ENCODE results near the gene XRCC1. TPM values are rescaled to one million over a fixed set of nuclear protein-coding genes. Genes with fewer than 3 reads are reported as not detected.
"Not testable (repeated sequence)": the region's sequence is repeated elsewhere in the genome, so short reads cannot be mapped to it uniquely, and the experiment has no call there.

XRCC1 gene
- total RNA-seq, 2 experiments from 2014 or later = 42.5 to 46.1 TPM

- Mint-ChIP-seq H3K27me3 (no peaks in the 10 kb centered on the region), H3K9me3 (no peaks in the 10 kb centered on the region), H3K4me3 (peak overlapping the region; percentile 97), H3K36me3 (ENCODE audit: low read depth) (peaks cover 36% of the 10 kb centered on the region), H3K27ac (peak overlapping the region; percentile 92), H3K4me1 (peaks cover 41% of the 10 kb centered on the region)
- POLR2A ChIA-PET = interaction anchor here (0.8 to 5.1 kb wide), 14 partner anchors 8 to 158 kb away, joined by 3 to 57 read pairs (median 5); partner anchors contain the start of genes PHLDB3, PINLYP, SMG9 and SRRM5
- DNase-seq = no peak
- CTCF ChIA-PET = interaction anchor here (0.8 to 6.2 kb wide), 9 partner anchors 13 to 188 kb away, joined by 4 to 208 read pairs (median 5); partner anchors contain the start of genes PINLYP and XRCC1
Observed at GRCh38 chr19:43596842-43597461, 21.6 kb upstream of the XRCC1 start.

- H3K4me1 Mint-ChIP-seq = peaks cover 41% of the 10 kb centered on the region
- peak within 1 kb of the TSS; percentile 97 for H3K4me3 Mint-ChIP-seq
- H3K27ac Mint-ChIP-seq = peak within 1 kb of the TSS; percentile 92
- peak; percentile 100 for DNase-seq
- CTCF ChIA-PET = interaction anchor here (0.8 to 6.2 kb wide), 15 partner anchors 10 to 189 kb away, joined by 3 to 208 read pairs (median 8); partner anchors contain the start of genes PINLYP and XRCC1
- H3K36me3 Mint-ChIP-seq (ENCODE audit: low read depth) = peaks cover 36% of the 10 kb centered on the region
- H3K9me3 Mint-ChIP-seq = no peaks in the 10 kb centered on the region
- no peaks in the 10 kb centered on the region for H3K27me3 Mint-ChIP-seq
- POLR2A ChIA-PET = interaction anchor here (0.8 to 5.1 kb wide), 19 partner anchors 9 to 189 kb away, joined by 3 to 57 read pairs (median 6); partner anchors contain the start of genes PHLDB3, PINLYP, SMG9 and SRRM5
Observed at GRCh38 chr19:43595999-43596841, 20.9 kb upstream of the XRCC1 start, which contains the start of the genes IRGQ and ZNF576. Gene IRGQ, minus strand, starts transcription at chr19:43596134. Its CDS starts 796 bp downstream, at chr19:43595338. Gene ZNF576, plus strand, starts transcription at chr19:43596595. Its CDS starts 514 bp downstream, at chr19:43597109.

GRCh38 chr19:43595605-43595998 is 20.3 kb upstream of the XRCC1 start:
- H3K9me3 Mint-ChIP-seq = no peaks in the 10 kb centered on the region
- no peaks in the 10 kb centered on the region for H3K27me3 Mint-ChIP-seq
- H3K4me1 Mint-ChIP-seq = peaks cover 45% of the 10 kb centered on the region
- DNase-seq = no peak
- ChIA-PET CTCF (interaction anchor here (1.0 to 6.2 kb wide), 22 partner anchors 9 to 214 kb away, joined by 3 to 208 read pairs (median 8); partner anchors contain the start of genes KCNN4, PINLYP, XRCC1 and ZNF575), POLR2A (interaction anchor here (0.8 to 5.1 kb wide), 18 partner anchors 9 to 214 kb away, joined by 3 to 57 read pairs (median 8); partner anchors contain the start of genes KCNN4, PHLDB3, PINLYP and SMG9)
- H3K27ac Mint-ChIP-seq = peak overlapping the region; percentile 92
- peaks cover 36% of the 10 kb centered on the region for H3K36me3 Mint-ChIP-seq (ENCODE audit: low read depth)
- peak overlapping the region; percentile 97 for H3K4me3 Mint-ChIP-seq

DNA sequence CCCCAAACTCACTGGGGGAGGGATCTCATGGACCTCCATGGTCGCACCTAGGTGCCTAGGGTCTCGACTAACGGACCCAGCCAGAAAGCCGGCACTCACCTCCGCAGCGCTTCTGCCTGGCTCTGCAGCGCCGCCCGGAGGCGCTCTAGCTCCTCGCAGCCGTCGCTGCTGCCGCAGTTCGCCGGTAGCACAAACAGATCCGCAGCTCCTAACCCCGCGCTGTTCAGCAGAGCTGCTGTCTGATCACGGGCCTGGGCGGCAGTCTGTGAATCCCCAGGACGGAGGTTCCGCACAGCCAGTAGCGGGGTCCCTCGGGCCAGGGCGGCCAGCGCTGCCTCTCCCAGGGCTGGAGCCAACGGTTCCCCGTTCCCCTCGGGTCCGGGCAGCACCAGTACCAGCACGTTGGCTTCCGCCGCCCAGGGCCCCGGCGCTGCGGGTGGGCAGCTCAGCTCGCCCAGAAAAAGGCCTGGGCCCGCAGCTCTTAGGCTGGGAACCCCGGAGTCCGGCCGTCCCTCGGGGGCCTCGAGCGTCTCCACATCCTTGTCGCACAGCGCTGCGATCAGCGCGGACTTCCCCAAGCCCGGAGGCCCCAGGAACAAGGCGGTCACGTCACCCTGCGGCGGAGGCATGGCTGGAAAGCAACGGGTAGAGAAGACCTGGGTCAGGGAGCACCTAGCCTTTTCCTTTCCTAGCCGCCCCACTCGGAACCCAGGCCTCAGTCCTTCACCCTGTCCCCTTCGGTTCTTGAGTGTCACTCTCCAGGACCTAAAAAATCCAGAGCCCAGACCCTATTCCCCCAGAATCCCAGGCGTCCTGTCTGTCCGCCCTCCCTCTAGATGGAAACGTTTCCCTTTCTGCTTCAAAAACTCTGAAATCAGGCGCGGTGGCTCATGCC is 19.6 kb upstream of the XRCC1 start:
- ChIA-PET POLR2A (interaction anchor here (0.7 to 5.1 kb wide), 20 partner anchors 12 to 215 kb away, joined by 3 to 57 read pairs (median 6); partner anchors contain the start of genes ETHE1, KCNN4, PHLDB3 and PINLYP), CTCF (interaction anchor here (0.6 to 6.2 kb wide), 36 partner anchors 8 to 458 kb away, joined by 3 to 208 read pairs (median 5); partner anchors contain the start of genes KCNN4, PHLDB3, PINLYP and XRCC1)
- peaks cover 33% of the 10 kb centered on the region for H3K36me3 Mint-ChIP-seq (ENCODE audit: low read depth)

GRCh38 chr19:43594081-43594697 is 18.9 kb upstream of the XRCC1 start:
- no peaks in the 10 kb centered on the region for H3K27me3 Mint-ChIP-seq
- peak overlapping the region; percentile 97 for H3K4me3 Mint-ChIP-seq

More for the DNA sequence above, 19.6 kb upstream of the XRCC1 start:
- H3K27me3 Mint-ChIP-seq = no peaks in the 10 kb centered on the region
- peak overlapping the region; percentile 97 for H3K4me3 Mint-ChIP-seq
- peak; percentile 81 for DNase-seq
- peak overlapping the region; percentile 92 for H3K27ac Mint-ChIP-seq
- H3K9me3 Mint-ChIP-seq = no peaks in the 10 kb centered on the region
- H3K4me1 Mint-ChIP-seq = peaks cover 45% of the 10 kb centered on the region

GRCh38 chr19:43592800-43593350 is 17.5 kb upstream of the XRCC1 start:
- ChIA-PET POLR2A (no interaction called here), CTCF (interaction anchor here (0.7 to 6.2 kb wide), 5 partner anchors 12 to 73 kb away, joined by 3 to 208 read pairs (median 23); partner anchors contain the start of genes PINLYP and XRCC1)
- Mint-ChIP-seq H3K9me3 (no peaks in the 10 kb centered on the region), H3K4me1 (peaks cover 36% of the 10 kb centered on the region), H3K27me3 (no peaks in the 10 kb centered on the region), H3K27ac (no peak overlapping the region), H3K36me3 (ENCODE audit: low read depth) (peaks cover 26% of the 10 kb centered on the region), H3K4me3 (no peak overlapping the region)
- no peak for DNase-seq

More at GRCh38 chr19:43594081-43594697, 18.9 kb upstream of the XRCC1 start:
- ChIA-PET POLR2A (interaction anchor here (0.7 to 5.1 kb wide), 18 partner anchors 12 to 216 kb away, joined by 3 to 57 read pairs (median 8); partner anchors contain the start of genes ETHE1, KCNN4, PHLDB3 and PINLYP), CTCF (interaction anchor here (0.6 to 6.2 kb wide), 33 partner anchors 7 to 458 kb away, joined by 3 to 208 read pairs (median 5); partner anchors contain the start of genes KCNN4, PHLDB3, PINLYP and XRCC1)
- Mint-ChIP-seq H3K36me3 (ENCODE audit: low read depth) (peaks cover 29% of the 10 kb centered on the region), H3K4me1 (peaks cover 47% of the 10 kb centered on the region), H3K27ac (peak overlapping the region; percentile 54), H3K9me3 (no peaks in the 10 kb centered on the region)
- DNase-seq = no peak

GRCh38 chr19:43591904-43592772 is 16.8 kb upstream of the XRCC1 start:
- H3K9me3 Mint-ChIP-seq = no peaks in the 10 kb centered on the region
- peaks cover 24% of the 10 kb centered on the region for H3K36me3 Mint-ChIP-seq (ENCODE audit: low read depth)
- CTCF ChIA-PET = interaction anchor here (6.2 kb wide), 1 partner anchor 20 kb away, joined by 95 read pairs; the partner anchor contains the start of genes PINLYP and XRCC1
- H3K27me3 Mint-ChIP-seq = no peaks in the 10 kb centered on the region
- DNase-seq = no peak
- H3K4me1 Mint-ChIP-seq = peaks cover 29% of the 10 kb centered on the region
- H3K27ac Mint-ChIP-seq = no peak overlapping the region
- POLR2A ChIA-PET = no interaction called here
- H3K4me3 Mint-ChIP-seq = no peak overlapping the region

- no peak for DNase-seq
- H3K9me3 Mint-ChIP-seq = no peaks in the 10 kb centered on the region
- ChIA-PET POLR2A (no interaction called here), CTCF (interaction anchor here (1.6 kb wide), 1 partner anchor 35 kb away, joined by 7 read pairs; no protein-coding TSS in a partner anchor)
- H3K4me1 Mint-ChIP-seq = peaks cover 17% of the 10 kb centered on the region
- no peaks in the 10 kb centered on the region for H3K27me3 Mint-ChIP-seq
- H3K27ac Mint-ChIP-seq = peak overlapping the region; percentile 30
- H3K36me3 Mint-ChIP-seq (ENCODE audit: low read depth) = peaks cover 22% of the 10 kb centered on the region
- no peak overlapping the region for H3K4me3 Mint-ChIP-seq
Observed at GRCh38 chr19:43589678-43590077, 14.4 kb upstream of the XRCC1 start.

- ChIA-PET CTCF (interaction anchor here (1.6 kb wide), 1 partner anchor 34 kb away, joined by 7 read pairs; no protein-coding TSS in a partner anchor), POLR2A (no interaction called here)
- Mint-ChIP-seq H3K4me3 (no peak overlapping the region), H3K4me1 (peaks cover 18% of the 10 kb centered on the region), H3K36me3 (ENCODE audit: low read depth) (peaks cover 23% of the 10 kb centered on the region), H3K27me3 (no peaks in the 10 kb centered on the region), H3K27ac (no peak overlapping the region), H3K9me3 (no peaks in the 10 kb centered on the region)
- DNase-seq = no peak
Observed at GRCh38 chr19:43589277-43589676, 13.9 kb upstream of the XRCC1 start.

GRCh38 chr19:43587029-43587428 is 11.7 kb upstream of the XRCC1 start:
- CTCF ChIA-PET = interaction anchor here (0.8 to 1.0 kb wide), 2 partner anchors 8 to 9 kb away, joined by 3 to 4 read pairs; partner anchors contain the start of genes IRGQ and ZNF576
- not testable (repeated sequence) for H3K4me3 Mint-ChIP-seq, DNase-seq, H3K27ac Mint-ChIP-seq, H3K9me3 Mint-ChIP-seq, H3K27me3 Mint-ChIP-seq
- POLR2A ChIA-PET = interaction anchor here (0.8 kb wide), 1 partner anchor 90 kb away, joined by 3 read pairs; no protein-coding TSS in a partner anchor
- H3K4me1 Mint-ChIP-seq = peaks cover 12% of the 10 kb centered on the region
- peaks cover 14% of the 10 kb centered on the region for H3K36me3 Mint-ChIP-seq (ENCODE audit: low read depth)
